Astrocyte of the cerebellum (primary cell): Measurements from ENCODE around the gene C4orf33.

ENCODE experiments used
- DNase-seq: peaks from one replicate; pipeline ENCODE4 v3.0.0-alpha.2; 2011; ENCODE audit warnings: low read depth
- H3K4me3 ChIP-seq: 2 replicates; pipeline ENCODE4 v1.5.1; 2011; ENCODE audit warnings: mild to moderate bottlenecking, low read depth, low read length, moderate library complexity
- CTCF ChIP-seq: IDR thresholded peaks from 2 replicates; pipeline ENCODE4 v1.5.1; 2012; ENCODE audit warnings: low read length, low read depth, moderate library complexity, mild to moderate bottlenecking; ENCODE audit errors: missing control alignments
- in situ Hi-C: cut with HindIII; loops from 2 replicates; pipeline ENCODE4 v1.10.0; 2017; ENCODE audit warnings: low sequenced_read_pairs

The C4orf33 gene

GRCh38 chr4:129149906-129150305, 54.0 kb downstream of the C4orf33 start:
- no peak for DNase-seq
- in situ Hi-C loops: no loop called here
- no peak for TF ChIP-seq CTCF
- no peak overlapping the region for H3K4me3 ChIP-seq

GRCh38 chr4:129152350-129152749, 56.4 kb downstream of the C4orf33 start:
- H3K4me3 ChIP-seq: no peak overlapping the region
- no peak for TF ChIP-seq CTCF
- DNase-seq: no peak
- in situ Hi-C loops: no loop called here

- in situ Hi-C loops: no loop called here
- no peak for TF ChIP-seq CTCF
- no peak overlapping the region for H3K4me3 ChIP-seq
- no peak for DNase-seq
Observed at GRCh38 chr4:129153700-129154099, 57.7 kb downstream of the C4orf33 start.

GRCh38 chr4:129162450-129162849, 66.5 kb downstream of the C4orf33 start:
- no peak for DNase-seq
- H3K4me3 ChIP-seq: no peak overlapping the region
- in situ Hi-C loops: no loop called here
- TF ChIP-seq CTCF: no peak

- in situ Hi-C loops: no loop called here
- no peak for TF ChIP-seq CTCF
- H3K4me3 ChIP-seq: no peak overlapping the region
- DNase-seq: no peak
Observed at GRCh38 chr4:129163427-129163826, 67.5 kb downstream of the C4orf33 start.

GRCh38 chr4:129164243-129164642, 68.3 kb downstream of the C4orf33 start:
- TF ChIP-seq CTCF: no peak
- DNase-seq: no peak
- in situ Hi-C loops: no loop called here
- H3K4me3 ChIP-seq: no peak overlapping the region
